ENCODE data around the gene TCF25. TPM values are rescaled to one million over a fixed set of nuclear protein-coding genes. Genes with fewer than 3 reads are reported as not detected.

The TCF25 gene
- total RNA-seq, 1 experiment from 2014 or later = 196 TPM

GRCh38 chr16:89944773-89945172, 71.4 kb downstream of the TCF25 start:
- ChIA-PET POLR2A (no interaction called here), CTCF (no interaction called here)
- H3K4me1 ChIP-seq = peaks cover 8% of the 10 kb centered on the region; the same call in 1 of the 2 replicates
- no peaks in the 10 kb centered on the region for H3K9me3 ChIP-seq
- H3K36me3 Mint-ChIP-seq (ENCODE audit: insufficient read depth, unreplicated experiment) = peaks cover 7% of the 10 kb centered on the region
- BruUV-seq (replicated peaks) = no TSS peak
- no peak overlapping the region for H3K4me3 ChIP-seq (ENCODE audit: low read depth, low read length)
- DNase-seq = no peak
- H3K9me3 Mint-ChIP-seq (ENCODE audit: unreplicated experiment) = no peaks in the 10 kb centered on the region
- no peak for TF ChIP-seq CTCF (IDR thresholded peaks at IDR 0.05; ENCODE audit: insufficient read depth in 1 of 2, low read depth in 1 of 2, low read length in 1 of 2, severe bottlenecking in 1 of 2, unreplicated experiment in 1 of 2)
- H3K27ac Mint-ChIP-seq (ENCODE audit: unreplicated experiment) = no peak overlapping the region
- H3K27me3 ChIP-seq (replicated peaks; ENCODE audit: control insufficient read depth, insufficient read depth, low read length) = no peaks in the 10 kb centered on the region
- H3K4me1 Mint-ChIP-seq (ENCODE audit: low read depth, unreplicated experiment) = no peaks in the 10 kb centered on the region
- peaks cover 6% of the 10 kb centered on the region for H3K27me3 Mint-ChIP-seq (ENCODE audit: insufficient read depth, unreplicated experiment)
- no peaks in the 10 kb centered on the region for H3K36me3 ChIP-seq (ENCODE audit: control insufficient read depth, insufficient read depth, low read length)
- intact Hi-C loops (cut with micrococcal nuclease; ENCODE audit: unreplicated experiment) = no loop called here
- H3K4me3 Mint-ChIP-seq (ENCODE audit: unreplicated experiment) = no peak overlapping the region

- H3K4me1 ChIP-seq = peaks cover 8% of the 10 kb centered on the region; the same call in 1 of the 2 replicates
- no peaks in the 10 kb centered on the region for H3K4me1 Mint-ChIP-seq (ENCODE audit: low read depth, unreplicated experiment)
- no TSS peak for BruUV-seq (replicated peaks)
- no peaks in the 10 kb centered on the region for H3K9me3 ChIP-seq
- H3K36me3 ChIP-seq (ENCODE audit: control insufficient read depth, insufficient read depth, low read length) = 0 out of 2 replicates have a peak, but pooled peaks cover 1% of the 10 kb centered on the region
- no peak overlapping the region for H3K4me3 ChIP-seq (ENCODE audit: low read depth, low read length)
- TF ChIP-seq CTCF (IDR thresholded peaks at IDR 0.05; ENCODE audit: insufficient read depth in 1 of 2, low read depth in 1 of 2, low read length in 1 of 2, severe bottlenecking in 1 of 2, unreplicated experiment in 1 of 2) = no peak
- peak in 1 of 2 experiments; percentile 51 for DNase-seq
- CTCF ChIA-PET = interaction anchor here (0.5 kb wide), 1 partner anchor 27 kb away, joined by 3 read pairs; no protein-coding TSS in a partner anchor
- H3K27ac Mint-ChIP-seq (ENCODE audit: unreplicated experiment) = no peak overlapping the region
- no peak overlapping the region for H3K4me3 Mint-ChIP-seq (ENCODE audit: unreplicated experiment)
- POLR2A ChIA-PET = no interaction called here
- no peaks in the 10 kb centered on the region for H3K9me3 Mint-ChIP-seq (ENCODE audit: unreplicated experiment)
- peaks cover 7% of the 10 kb centered on the region for H3K36me3 Mint-ChIP-seq (ENCODE audit: insufficient read depth, unreplicated experiment)
- H3K27me3 ChIP-seq (replicated peaks; ENCODE audit: control insufficient read depth, insufficient read depth, low read length) = no peaks in the 10 kb centered on the region
- H3K27me3 Mint-ChIP-seq (ENCODE audit: insufficient read depth, unreplicated experiment) = peaks cover 6% of the 10 kb centered on the region
- intact Hi-C loops (cut with micrococcal nuclease; ENCODE audit: unreplicated experiment) = no loop called here
Measured at GRCh38 chr16:89945654-89946053, 72.3 kb downstream of the TCF25 start.

- BruUV-seq (replicated peaks) = no TSS peak
- Histone ChIP-seq H3K4me3 (ENCODE audit: low read depth, low read length) (no peak overlapping the region), H3K4me1 (peaks cover 8% of the 10 kb centered on the region; the same call in 1 of the 2 replicates), H3K27me3 (replicated peaks; ENCODE audit: control insufficient read depth, insufficient read depth, low read length) (no peaks in the 10 kb centered on the region), H3K9me3 (no peaks in the 10 kb centered on the region), H3K36me3 (ENCODE audit: control insufficient read depth, insufficient read depth, low read length) (0 out of 2 replicates have a peak, but pooled peaks cover 1% of the 10 kb centered on the region)
- H3K9me3 Mint-ChIP-seq (ENCODE audit: unreplicated experiment) = no peaks in the 10 kb centered on the region
- DNase-seq = no peak
- POLR2A ChIA-PET = no interaction called here
- H3K36me3 Mint-ChIP-seq (ENCODE audit: insufficient read depth, unreplicated experiment) = peaks cover 7% of the 10 kb centered on the region
- peaks cover 6% of the 10 kb centered on the region for H3K27me3 Mint-ChIP-seq (ENCODE audit: insufficient read depth, unreplicated experiment)
- H3K4me3 Mint-ChIP-seq (ENCODE audit: unreplicated experiment) = peak overlapping the region; percentile 50
- CTCF ChIA-PET = no interaction called here
- H3K27ac Mint-ChIP-seq (ENCODE audit: unreplicated experiment) = no peak overlapping the region
- no peak for TF ChIP-seq CTCF (IDR thresholded peaks at IDR 0.05; ENCODE audit: insufficient read depth in 1 of 2, low read depth in 1 of 2, low read length in 1 of 2, severe bottlenecking in 1 of 2, unreplicated experiment in 1 of 2)
- intact Hi-C loops (cut with micrococcal nuclease; ENCODE audit: unreplicated experiment) = no loop called here
- no peaks in the 10 kb centered on the region for H3K4me1 Mint-ChIP-seq (ENCODE audit: low read depth, unreplicated experiment)
Measured at GRCh38 chr16:89946515-89946914, 73.1 kb downstream of the TCF25 start.

All from Caco-2 (cell line).